Activated naive CD4-positive, alpha-beta T cell treated with anti-CD3 and anti-CD28 coated beads, Interleukin-2, amount 10 ng/mL, durations not matched to agents 7 days and 5 days (primary cell): ENCODE data around the gene DYNC1I1.
A peak's percentile ranks its signal among the peaks of the same experiment; 100 is the strongest.

Experiments used
- CTCF ChIA-PET: fragments of 350-600 bp; sonication (Branson Sonifier 250); formaldehyde crosslinking; loops from one replicate; lab custom pipeline; 2021; ENCODE audit warnings: antibody characterized with exemption; lab: Charles Lee
- DNase-seq: peaks from one replicate; pipeline ENCODE4 v3.0.0-alpha.2; 2020
- H3K27ac Mint-ChIP-seq: one replicate; pipeline ENCODE4 v1.8.0; 2021; ENCODE audit warnings: mild to moderate bottlenecking, moderate library complexity, mixed read lengths
- H3K27me3 Mint-ChIP-seq: one replicate; pipeline ENCODE4 v1.8.0; 2021; ENCODE audit warnings: mild to moderate bottlenecking, mixed read lengths
- H3K36me3 Mint-ChIP-seq: one replicate; pipeline ENCODE4 v1.8.0; 2021; ENCODE audit warnings: mixed read lengths
- H3K4me1 Mint-ChIP-seq: one replicate; pipeline ENCODE4 v1.8.0; 2021; ENCODE audit warnings: mixed read lengths
- H3K4me3 Mint-ChIP-seq: one replicate; pipeline ENCODE4 v1.8.0; 2021; ENCODE audit warnings: mild to moderate bottlenecking, moderate library complexity, mixed read lengths
- H3K9me3 Mint-ChIP-seq: one replicate; pipeline ENCODE4 v1.8.0; 2021; ENCODE audit warnings: mixed read lengths

DYNC1I1 gene

GRCh38 chr7:95893484-95893883, 121.1 kb downstream of the DYNC1I1 start:
- H3K27me3 Mint-ChIP-seq = no peaks in the 10 kb centered on the region
- CTCF ChIA-PET = no interaction called here
- H3K4me1 Mint-ChIP-seq = no peaks in the 10 kb centered on the region
- no peak overlapping the region for H3K27ac Mint-ChIP-seq
- no peaks in the 10 kb centered on the region for H3K36me3 Mint-ChIP-seq
- DNase-seq = no peak
- H3K9me3 Mint-ChIP-seq = no peaks in the 10 kb centered on the region
- no peak overlapping the region for H3K4me3 Mint-ChIP-seq

GRCh38 chr7:95897557-95898251, 125.3 kb downstream of the DYNC1I1 start:
- no peaks in the 10 kb centered on the region for H3K36me3 Mint-ChIP-seq
- DNase-seq = no peak
- H3K27me3 Mint-ChIP-seq = no peaks in the 10 kb centered on the region
- no peaks in the 10 kb centered on the region for H3K4me1 Mint-ChIP-seq
- H3K27ac Mint-ChIP-seq = no peak overlapping the region
- no peak overlapping the region for H3K4me3 Mint-ChIP-seq
- CTCF ChIA-PET = interaction anchor here (0.5 kb wide), 1 partner anchor 19 kb away, joined by 3 read pairs; no protein-coding TSS in a partner anchor
- no peaks in the 10 kb centered on the region for H3K9me3 Mint-ChIP-seq

- CTCF ChIA-PET = no interaction called here
- Mint-ChIP-seq H3K4me1 (no peaks in the 10 kb centered on the region), H3K9me3 (no peaks in the 10 kb centered on the region), H3K4me3 (no peak overlapping the region), H3K27ac (no peak overlapping the region), H3K36me3 (no peaks in the 10 kb centered on the region), H3K27me3 (no peaks in the 10 kb centered on the region)
- no peak for DNase-seq
Measured at GRCh38 chr7:95899919-95900513, 127.7 kb downstream of the DYNC1I1 start.

- no peaks in the 10 kb centered on the region for H3K36me3 Mint-ChIP-seq
- H3K9me3 Mint-ChIP-seq = no peaks in the 10 kb centered on the region
- H3K27ac Mint-ChIP-seq = no peak overlapping the region
- no peak overlapping the region for H3K4me3 Mint-ChIP-seq
- DNase-seq = no peak
- H3K4me1 Mint-ChIP-seq = no peaks in the 10 kb centered on the region
- H3K27me3 Mint-ChIP-seq = no peaks in the 10 kb centered on the region
- CTCF ChIA-PET = no interaction called here
Measured at GRCh38 chr7:95901006-95901405, 128.7 kb downstream of the DYNC1I1 start.

- CTCF ChIA-PET = no interaction called here
Measured at GRCh38 chr7:95904099-95904498, 131.7 kb downstream of the DYNC1I1 start.

GRCh38 chr7:95905167-95905566, 132.8 kb downstream of the DYNC1I1 start:
- H3K27me3 Mint-ChIP-seq = peaks cover 3% of the 10 kb centered on the region
- no peaks in the 10 kb centered on the region for H3K4me1 Mint-ChIP-seq
- no peaks in the 10 kb centered on the region for H3K9me3 Mint-ChIP-seq
- no peak for DNase-seq
- no peaks in the 10 kb centered on the region for H3K36me3 Mint-ChIP-seq
- CTCF ChIA-PET = interaction anchor here (0.7 kb wide), 1 partner anchor 11 kb away, joined by 3 read pairs; no protein-coding TSS in a partner anchor
- no peak overlapping the region for H3K27ac Mint-ChIP-seq
- no peak overlapping the region for H3K4me3 Mint-ChIP-seq

More at GRCh38 chr7:95904099-95904498, 131.7 kb downstream of the DYNC1I1 start:
- Mint-ChIP-seq H3K4me1 (no peaks in the 10 kb centered on the region), H3K36me3 (no peaks in the 10 kb centered on the region), H3K4me3 (no peak overlapping the region), H3K9me3 (no peaks in the 10 kb centered on the region), H3K27ac (no peak overlapping the region), H3K27me3 (no peaks in the 10 kb centered on the region)
- DNase-seq = no peak

GRCh38 chr7:95906851-95907250, 134.5 kb downstream of the DYNC1I1 start:
- Mint-ChIP-seq H3K27me3 (peaks cover 3% of the 10 kb centered on the region), H3K27ac (no peak overlapping the region), H3K4me3 (no peak overlapping the region), H3K4me1 (no peaks in the 10 kb centered on the region), H3K36me3 (no peaks in the 10 kb centered on the region), H3K9me3 (no peaks in the 10 kb centered on the region)
- no peak for DNase-seq
- CTCF ChIA-PET = no interaction called here

- Mint-ChIP-seq H3K27ac (no peak overlapping the region), H3K9me3 (no peaks in the 10 kb centered on the region), H3K4me3 (no peak overlapping the region), H3K27me3 (peaks cover 3% of the 10 kb centered on the region), H3K4me1 (no peaks in the 10 kb centered on the region), H3K36me3 (no peaks in the 10 kb centered on the region)
- no peak for DNase-seq
- CTCF ChIA-PET = interaction anchor here (1.8 kb wide), 1 partner anchor 9 kb away, joined by 6 read pairs; no protein-coding TSS in a partner anchor
Measured at GRCh38 chr7:95907337-95907736, 135.0 kb downstream of the DYNC1I1 start.

GRCh38 chr7:95908499-95908898, 136.1 kb downstream of the DYNC1I1 start:
- no peaks in the 10 kb centered on the region for H3K36me3 Mint-ChIP-seq
- DNase-seq = no peak
- H3K4me3 Mint-ChIP-seq = no peak overlapping the region
- no peak overlapping the region for H3K27ac Mint-ChIP-seq
- no peaks in the 10 kb centered on the region for H3K4me1 Mint-ChIP-seq
- H3K9me3 Mint-ChIP-seq = no peaks in the 10 kb centered on the region
- H3K27me3 Mint-ChIP-seq = peaks cover 3% of the 10 kb centered on the region
- CTCF ChIA-PET = interaction anchor here (1.8 kb wide), 1 partner anchor 8 kb away, joined by 6 read pairs; no protein-coding TSS in a partner anchor

GRCh38 chr7:95910341-95910740, 138.0 kb downstream of the DYNC1I1 start:
- DNase-seq = no peak
- CTCF ChIA-PET = no interaction called here
- Mint-ChIP-seq H3K4me3 (no peak overlapping the region), H3K36me3 (no peaks in the 10 kb centered on the region), H3K27me3 (peaks cover 7% of the 10 kb centered on the region), H3K4me1 (no peaks in the 10 kb centered on the region), H3K9me3 (no peaks in the 10 kb centered on the region), H3K27ac (no peak overlapping the region)

- peaks cover 13% of the 10 kb centered on the region for H3K27me3 Mint-ChIP-seq
- H3K27ac Mint-ChIP-seq = no peak overlapping the region
- no peaks in the 10 kb centered on the region for H3K36me3 Mint-ChIP-seq
- no peaks in the 10 kb centered on the region for H3K9me3 Mint-ChIP-seq
- CTCF ChIA-PET = interaction anchor here (0.6 to 3.8 kb wide), 8 partner anchors 8 to 1930 kb away, joined by 3 to 29 read pairs (median 4); no protein-coding TSS in a partner anchor
- peaks cover 2% of the 10 kb centered on the region for H3K4me1 Mint-ChIP-seq
- H3K4me3 Mint-ChIP-seq = no peak overlapping the region
- no peak for DNase-seq
Measured at GRCh38 chr7:95915731-95916130, 143.4 kb downstream of the DYNC1I1 start.

- Mint-ChIP-seq H3K36me3 (no peaks in the 10 kb centered on the region), H3K4me3 (no peak overlapping the region), H3K27me3 (peaks cover 13% of the 10 kb centered on the region), H3K4me1 (peaks cover 2% of the 10 kb centered on the region), H3K9me3 (no peaks in the 10 kb centered on the region), H3K27ac (no peak overlapping the region)
- CTCF ChIA-PET = interaction anchor here (0.6 to 3.8 kb wide), 7 partner anchors 9 to 1111 kb away, joined by 3 to 29 read pairs (median 4); no protein-coding TSS in a partner anchor
- DNase-seq = peak; percentile 80
Measured at GRCh38 chr7:95916573-95917297, 144.4 kb downstream of the DYNC1I1 start.

- Mint-ChIP-seq H3K4me3 (no peak overlapping the region), H3K9me3 (no peaks in the 10 kb centered on the region), H3K27me3 (peaks cover 13% of the 10 kb centered on the region), H3K36me3 (no peaks in the 10 kb centered on the region), H3K4me1 (peaks cover 2% of the 10 kb centered on the region), H3K27ac (no peak overlapping the region)
- DNase-seq = no peak
- CTCF ChIA-PET = interaction anchor here (0.7 to 3.8 kb wide), 4 partner anchors 15 to 1147 kb away, joined by 3 to 29 read pairs (median 4); no protein-coding TSS in a partner anchor
Measured at GRCh38 chr7:95917634-95918033, 145.3 kb downstream of the DYNC1I1 start.

- CTCF ChIA-PET = interaction anchor here (1.5 kb wide), 2 partner anchors 1108 to 1144 kb away, joined by 3 to 5 read pairs; no protein-coding TSS in a partner anchor
- Mint-ChIP-seq H3K4me1 (peaks cover 2% of the 10 kb centered on the region), H3K27me3 (peaks cover 15% of the 10 kb centered on the region), H3K4me3 (no peak overlapping the region), H3K36me3 (no peaks in the 10 kb centered on the region), H3K27ac (no peak overlapping the region), H3K9me3 (no peaks in the 10 kb centered on the region)
- no peak for DNase-seq
Measured at GRCh38 chr7:95919556-95919955, 147.2 kb downstream of the DYNC1I1 start.
